HepG2 (cell line): Measurements from ENCODE around the gene SCYL1. TPM values are rescaled to one million over a fixed set of nuclear protein-coding genes. Genes with fewer than 3 reads are reported as not detected.

Experiments used
- ATF7 ChIP-seq, 2 experiments: fragments of 450-650 bp in 1 of 2; sonication (generic) in 1 of 2; formaldehyde crosslinking in 1 of 2; IDR thresholded peaks; 2 replicates each; pipeline versions ENCODE4 v1.4.0 to v1.6.1; 2016 to 2020; ENCODE audit warnings: antibody characterized with exemption in 1 of 2, mild to moderate bottlenecking in 1 of 2, missing genetic modification reagents in 1 of 2
- BRCA1 ChIP-seq: sonication (generic); formaldehyde crosslinking; IDR thresholded peaks from 2 replicates; pipeline ENCODE4 v1.4.0; 2020; ENCODE audit warnings: missing genetic modification reagents
- CCAR2 ChIP-seq: fragments of 200-400 bp; formaldehyde crosslinking; optimal IDR thresholded peaks from 2 replicates; pipeline ENCODE3; 2018; ENCODE audit warnings: low read depth, mild to moderate bottlenecking, low read length, moderate library complexity
- CEBPG ChIP-seq: IDR thresholded peaks from 2 replicates; pipeline ENCODE4 v1.6.1; 2016
- DNMT1 ChIP-seq: sonication (generic); formaldehyde crosslinking; IDR thresholded peaks from 2 replicates; pipeline ENCODE4 v1.5.1; 2020; ENCODE audit warnings: mild to moderate bottlenecking, missing genetic modification reagents
- KLF11 ChIP-seq: IDR thresholded peaks from 2 replicates; pipeline ENCODE4 v1.6.1; 2016; ENCODE audit warnings: missing compliant biosample characterization
- TBX3 ChIP-seq: fragments of 450-650 bp; IDR thresholded peaks from 2 replicates; pipeline ENCODE4 v1.6.1; 2017; ENCODE audit warnings: antibody characterized with exemption, mild to moderate bottlenecking, inconsistent platforms, borderline replicate concordance
- TEAD2 ChIP-seq: sonication (generic); formaldehyde crosslinking; IDR thresholded peaks from 2 replicates; pipeline ENCODE4 v1.9.0; 2021; ENCODE audit warnings: missing genetic modification reagents
- ZBTB1 ChIP-seq: sonication (generic); formaldehyde crosslinking; IDR thresholded peaks from 2 replicates; pipeline ENCODE4 v1.4.0; 2020; ENCODE audit warnings: missing genetic modification reagents, borderline replicate concordance
- ZBTB43 ChIP-seq: sonication (generic); formaldehyde crosslinking; conservative IDR thresholded peaks from 2 replicates; pipeline ENCODE4 v1.4.0; 2020; ENCODE audit warnings: missing genetic modification reagents
- ZNF230 ChIP-seq: sonication (generic); formaldehyde crosslinking; IDR thresholded peaks from 2 replicates; pipeline ENCODE4 v1.4.0; 2020; ENCODE audit warnings: mild to moderate bottlenecking, missing genetic modification reagents
- ZNF263 ChIP-seq: sonication (generic); formaldehyde crosslinking; IDR thresholded peaks from 2 replicates; pipeline ENCODE4 v1.4.0; 2020; ENCODE audit warnings: missing genetic modification reagents
- ZNF281 ChIP-seq: sonication (generic); formaldehyde crosslinking; IDR thresholded peaks from 2 replicates; pipeline ENCODE4 v1.4.0; 2020; ENCODE audit warnings: missing genetic modification reagents, borderline replicate concordance
- ZNF547 ChIP-seq: sonication (generic); formaldehyde crosslinking; IDR thresholded peaks from 2 replicates; pipeline ENCODE4 v1.5.1; 2020; ENCODE audit warnings: mild to moderate bottlenecking, missing genetic modification reagents
- ZNF629 ChIP-seq: sonication (generic); formaldehyde crosslinking; conservative IDR thresholded peaks from 2 replicates; pipeline ENCODE4 v1.5.0; 2020; ENCODE audit warnings: missing genetic modification reagents
- ZNF710 ChIP-seq: sonication (generic); formaldehyde crosslinking; IDR thresholded peaks from 2 replicates; pipeline ENCODE4 v1.5.0; 2020; ENCODE audit warnings: mild to moderate bottlenecking, missing genetic modification reagents, borderline replicate concordance
- ZNF746 ChIP-seq: sonication (generic); formaldehyde crosslinking; IDR thresholded peaks from 2 replicates; pipeline ENCODE4 v1.8.0; 2022; ENCODE audit warnings: mild to moderate bottlenecking, missing genetic modification reagents
- ZNF749 ChIP-seq: sonication (generic); formaldehyde crosslinking; IDR thresholded peaks from 2 replicates; pipeline ENCODE4 v1.8.0; 2022; ENCODE audit warnings: mild to moderate bottlenecking, missing genetic modification reagents, moderate library complexity, borderline replicate concordance
- ZSCAN25 ChIP-seq: sonication (generic); formaldehyde crosslinking; IDR thresholded peaks from 2 replicates; pipeline ENCODE4 v1.8.0; 2022; ENCODE audit warnings: mild to moderate bottlenecking, missing genetic modification reagents
- polyA plus RNA-seq, 8 experiments: library from polyadenylated mRNA; depleted of rRNA in 3 of 8; stranded (reverse) in 7 of 8; unstranded in 1 of 8; fragments of >200 nt; fragmentation: Illumina TruSeq in 4 of 8; extraction: Trizol in 4 of 8; gene quantifications; 2 replicates each; pipeline versions ENCODE4 v1.2.1 to v1.2.3, GENCODE V29; 2011 to 2016; ENCODE audit warnings: low read depth in 4 of 8, missing spikeins in 1 of 8, mixed read lengths in 1 of 8; ENCODE audit not compliant: insufficient read depth in 1 of 8
- total RNA-seq, 5 experiments: library from RNA; depleted of rRNA; stranded (reverse); fragments of >200 nt; fragmentation: Illumina TruSeq; extraction: Trizol; gene quantifications; 2 replicates each; pipeline ENCODE4 v1.2.3, GENCODE V29; 2016; ENCODE audit warnings: low read depth in 1 of 5
- TF ChIP-seq, protein P1 (sequence below): sonication (generic); formaldehyde crosslinking; conservative IDR thresholded peaks from 2 replicates; pipeline ENCODE4 v1.4.0; 2020; ENCODE audit warnings: missing genetic modification reagents
- TF ChIP-seq, protein P2 (sequence below): sonication (generic); formaldehyde crosslinking; IDR thresholded peaks from 2 replicates; pipeline ENCODE4 v1.5.0; 2020; ENCODE audit warnings: missing genetic modification reagents, mild to moderate bottlenecking, borderline replicate concordance

The SCYL1 gene
- total and polyA plus RNA-seq, 2 of the 13 experiments (the other 11 are each of a cell fraction or from before 2014, with no cell fraction given), result 65.9 to 103 TPM

GRCh38 chr11:65574109-65574810 lies 49.4 kb downstream of the SCYL1 start (continued):
- no peak for TF ChIP-seq BRCA1 (CRISPR knock-in tag)
- no peak for TF ChIP-seq ZBTB1 (CRISPR knock-in tag)
- no peak for TF ChIP-seq TEAD2 (CRISPR knock-in tag)
- TF ChIP-seq ZNF547 (CRISPR knock-in tag), result no peak
- no peak for TF ChIP-seq ZNF749 (CRISPR knock-in tag)
- TF ChIP-seq, protein P1, sequence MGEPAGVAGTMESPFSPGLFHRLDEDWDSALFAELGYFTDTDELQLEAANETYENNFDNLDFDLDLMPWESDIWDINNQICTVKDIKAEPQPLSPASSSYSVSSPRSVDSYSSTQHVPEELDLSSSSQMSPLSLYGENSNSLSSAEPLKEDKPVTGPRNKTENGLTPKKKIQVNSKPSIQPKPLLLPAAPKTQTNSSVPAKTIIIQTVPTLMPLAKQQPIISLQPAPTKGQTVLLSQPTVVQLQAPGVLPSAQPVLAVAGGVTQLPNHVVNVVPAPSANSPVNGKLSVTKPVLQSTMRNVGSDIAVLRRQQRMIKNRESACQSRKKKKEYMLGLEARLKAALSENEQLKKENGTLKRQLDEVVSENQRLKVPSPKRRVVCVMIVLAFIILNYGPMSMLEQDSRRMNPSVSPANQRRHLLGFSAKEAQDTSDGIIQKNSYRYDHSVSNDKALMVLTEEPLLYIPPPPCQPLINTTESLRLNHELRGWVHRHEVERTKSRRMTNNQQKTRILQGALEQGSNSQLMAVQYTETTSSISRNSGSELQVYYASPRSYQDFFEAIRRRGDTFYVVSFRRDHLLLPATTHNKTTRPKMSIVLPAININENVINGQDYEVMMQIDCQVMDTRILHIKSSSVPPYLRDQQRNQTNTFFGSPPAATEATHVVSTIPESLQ (CRISPR knock-in tag), result no peak
- no peak for TF ChIP-seq ZNF281
- TF ChIP-seq ZSCAN25, result no peak
- TF ChIP-seq ATF7 (IDR thresholded peaks at IDR 0.05), result no peak
- no peak for TF ChIP-seq ATF7 (CRISPR knock-in tag; IDR thresholded peaks at IDR 0.05)
- TF ChIP-seq, protein P2, sequence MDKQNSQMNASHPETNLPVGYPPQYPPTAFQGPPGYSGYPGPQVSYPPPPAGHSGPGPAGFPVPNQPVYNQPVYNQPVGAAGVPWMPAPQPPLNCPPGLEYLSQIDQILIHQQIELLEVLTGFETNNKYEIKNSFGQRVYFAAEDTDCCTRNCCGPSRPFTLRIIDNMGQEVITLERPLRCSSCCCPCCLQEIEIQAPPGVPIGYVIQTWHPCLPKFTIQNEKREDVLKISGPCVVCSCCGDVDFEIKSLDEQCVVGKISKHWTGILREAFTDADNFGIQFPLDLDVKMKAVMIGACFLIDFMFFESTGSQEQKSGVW, result no peak
- no peak for TF ChIP-seq ZNF230 (CRISPR knock-in tag)
- TF ChIP-seq DNMT1 (CRISPR knock-in tag), result no peak; the same call in 1 of the 2 replicates
- no peak for TF ChIP-seq TBX3
- TF ChIP-seq ZNF263 (CRISPR knock-in tag), result peak; percentile 63; the same call in 1 of the 2 replicates
- no peak for TF ChIP-seq ZBTB43
- TF ChIP-seq ZNF629, result 0 out of 2 replicates have a peak, but pooled peaks have one; percentile 14
- TF ChIP-seq CCAR2, result no peak
- TF ChIP-seq KLF11 (CRISPR knock-in tag), result no peak
- no peak for TF ChIP-seq CEBPG (CRISPR knock-in tag)
- no peak for TF ChIP-seq ZNF710 (CRISPR knock-in tag)
- peak; percentile 40; the same call in 1 of the 2 replicates for TF ChIP-seq ZNF746 (CRISPR knock-in tag)
